Measurements from ENCODE around the gene CHCHD2.
"Not testable (repeated sequence)": the region's sequence is repeated elsewhere in the genome, so short reads cannot be mapped to it uniquely, and the experiment has no call there.

DNA sequence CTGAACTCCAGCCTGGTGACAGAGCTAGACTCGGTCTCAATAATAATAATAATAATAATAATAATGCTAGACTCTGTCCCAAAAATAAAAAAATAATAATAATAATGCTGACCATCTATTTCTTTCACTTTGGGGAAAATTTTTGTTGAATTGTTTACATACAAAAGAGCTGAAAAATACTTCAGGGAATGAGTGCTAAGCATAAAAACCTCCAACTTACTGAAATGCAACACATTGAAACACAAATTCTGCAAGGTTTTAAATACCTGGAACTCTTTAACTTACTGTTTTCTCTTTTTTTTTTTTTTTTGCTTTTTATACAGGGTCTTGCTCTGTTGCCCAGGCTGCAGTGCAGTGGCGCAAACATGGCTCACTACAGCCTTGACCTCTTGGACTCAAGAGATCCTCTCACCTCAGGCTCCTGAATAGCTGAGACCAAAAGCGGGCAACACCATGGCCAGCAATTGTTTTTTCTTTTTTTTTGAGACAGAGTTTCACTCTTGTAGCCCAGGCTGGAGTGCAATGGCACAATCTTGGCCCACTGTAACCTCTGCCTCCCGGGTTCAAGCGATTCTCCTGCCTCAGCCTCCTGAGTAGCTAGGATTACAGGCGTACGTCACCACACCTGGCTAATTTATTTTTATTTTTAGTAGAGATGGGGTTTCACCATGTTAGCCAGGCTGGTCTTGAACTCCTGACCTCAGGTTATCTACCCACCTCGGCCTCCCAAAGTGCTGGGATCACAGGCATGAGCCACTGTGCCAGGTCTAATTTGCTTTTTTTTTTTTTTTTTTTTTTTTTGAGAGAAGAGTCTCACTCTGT is 7.9 kb downstream of the CHCHD2 start:
- TF ChIP-seq, protein P1, sequence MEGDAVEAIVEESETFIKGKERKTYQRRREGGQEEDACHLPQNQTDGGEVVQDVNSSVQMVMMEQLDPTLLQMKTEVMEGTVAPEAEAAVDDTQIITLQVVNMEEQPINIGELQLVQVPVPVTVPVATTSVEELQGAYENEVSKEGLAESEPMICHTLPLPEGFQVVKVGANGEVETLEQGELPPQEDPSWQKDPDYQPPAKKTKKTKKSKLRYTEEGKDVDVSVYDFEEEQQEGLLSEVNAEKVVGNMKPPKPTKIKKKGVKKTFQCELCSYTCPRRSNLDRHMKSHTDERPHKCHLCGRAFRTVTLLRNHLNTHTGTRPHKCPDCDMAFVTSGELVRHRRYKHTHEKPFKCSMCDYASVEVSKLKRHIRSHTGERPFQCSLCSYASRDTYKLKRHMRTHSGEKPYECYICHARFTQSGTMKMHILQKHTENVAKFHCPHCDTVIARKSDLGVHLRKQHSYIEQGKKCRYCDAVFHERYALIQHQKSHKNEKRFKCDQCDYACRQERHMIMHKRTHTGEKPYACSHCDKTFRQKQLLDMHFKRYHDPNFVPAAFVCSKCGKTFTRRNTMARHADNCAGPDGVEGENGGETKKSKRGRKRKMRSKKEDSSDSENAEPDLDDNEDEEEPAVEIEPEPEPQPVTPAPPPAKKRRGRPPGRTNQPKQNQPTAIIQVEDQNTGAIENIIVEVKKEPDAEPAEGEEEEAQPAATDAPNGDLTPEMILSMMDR (IDR thresholded peaks at IDR 0.05) = not testable (repeated sequence)
- not testable (repeated sequence) for TF ChIP-seq POLR2A (IDR thresholded peaks at IDR 0.05)

Data from adrenal gland (tissue), 5 donors.